K562 (cell line): ENCODE results near the gene RCOR3. TPM values are rescaled to one million over a fixed set of nuclear protein-coding genes. Genes with fewer than 3 reads are reported as not detected.
A peak's percentile ranks its signal among the peaks of the same experiment; 100 is the strongest.

Experiments
- CBFA2T2 ChIP-seq: fragments of 450-650 bp; conservative IDR thresholded peaks from 2 replicates; pipeline ENCODE4 v1.6.1; 2017; ENCODE audit warnings: mild to moderate bottlenecking
- CEBPB ChIP-seq: fragments of 450-650 bp; IDR thresholded peaks from 2 replicates; pipeline ENCODE4 v1.6.1; 2016; ENCODE audit warnings: missing genetic modification characterization, missing compliant biosample characterization
- CREB3 ChIP-seq: fragments of 450-650 bp; conservative IDR thresholded peaks from 2 replicates; pipeline ENCODE4 v1.6.1; 2016; ENCODE audit warnings: missing genetic modification characterization, low read depth, mild to moderate bottlenecking, missing compliant biosample characterization, moderate library complexity
- DPF2 ChIP-seq: fragments of 450-650 bp; IDR thresholded peaks from 2 replicates; pipeline ENCODE4 v1.6.1; 2016
- EHMT2 ChIP-seq: fragments of 450-650 bp; IDR thresholded peaks from 2 replicates; pipeline ENCODE4 v1.6.1; 2018; ENCODE audit warnings: antibody characterized with exemption
- HDGF ChIP-seq: fragments of 450-650 bp; IDR thresholded peaks from 2 replicates; pipeline ENCODE4 v1.6.1; 2016
- HMGN3 ChIP-seq: IDR thresholded peaks from 2 replicates; pipeline ENCODE4 v1.6.1; 2011; ENCODE audit warnings: borderline replicate concordance, low read depth, mild to moderate bottlenecking, mixed read lengths, low read length; ENCODE audit not compliant: insufficient read length; ENCODE audit errors: extremely low read depth
- LARP7 ChIP-seq: fragments of 450-650 bp; IDR thresholded peaks from 2 replicates; pipeline ENCODE4 v1.6.1; 2016
- REST ChIP-seq, 2 experiments: fragments of 450-650 bp; formaldehyde crosslinking in 1 of 2; IDR thresholded peaks; 2 replicates each; pipeline versions ENCODE4 v1.4.0 to v1.6.1; 2014 to 2020; ENCODE audit warnings: mild to moderate bottlenecking in 2 of 2, borderline replicate concordance in 1 of 2, low read depth in 1 of 2
- SRSF7 ChIP-seq: fragments of 200-400 bp; formaldehyde crosslinking; optimal IDR thresholded peaks from 2 replicates; pipeline ENCODE3; 2017; ENCODE audit warnings: mild to moderate bottlenecking, low read depth, low read length
- TFE3 ChIP-seq: fragments of 450-650 bp; formaldehyde crosslinking; IDR thresholded peaks from 2 replicates; pipeline ENCODE4 v1.4.0; 2020; ENCODE audit warnings: mild to moderate bottlenecking, mixed read lengths
- TGIF2 ChIP-seq: sonication (generic); formaldehyde crosslinking; IDR thresholded peaks from 2 replicates; pipeline ENCODE4 v1.8.1; 2022; ENCODE audit warnings: mild to moderate bottlenecking, missing genetic modification reagents, moderate library complexity
- ZFPM2 ChIP-seq: fragments of 250-450 bp; sonication (Bioruptor Pico); IDR thresholded peaks from 2 replicates; pipeline ENCODE4 v1.5.1; 2022; ENCODE audit warnings: mild to moderate bottlenecking
- ZNF197 ChIP-seq: fragments of 200-800 bp; sonication (Bioruptor generic); IDR thresholded peaks from 2 replicates; pipeline ENCODE4 v1.6.1; 2016; ENCODE audit warnings: low read depth, missing genetic modification characterization, missing compliant biosample characterization
- ZNF589 ChIP-seq: fragments of 200-800 bp; sonication (Bioruptor generic); IDR thresholded peaks from 2 replicates; pipeline ENCODE4 v1.6.1; 2016; ENCODE audit warnings: low read depth, missing genetic modification characterization, missing compliant biosample characterization
- ZNF644 ChIP-seq: fragments of 200-800 bp; sonication (Bioruptor generic); IDR thresholded peaks from 2 replicates; pipeline ENCODE4 v1.6.1; 2016; ENCODE audit warnings: low read depth, missing genetic modification characterization, missing compliant biosample characterization
- ZNF668 ChIP-seq: fragments of 250-450 bp; sonication (Bioruptor Pico); IDR thresholded peaks from 2 replicates; pipeline ENCODE4 v1.8.0; 2022; ENCODE audit warnings: mild to moderate bottlenecking, inconsistent platforms
- polyA plus RNA-seq, 8 experiments: library from polyadenylated mRNA; depleted of rRNA in 4 of 8; stranded (reverse) in 5 of 8; unstranded in 3 of 8; fragments of >200 nt; fragmentation: Nextera tagmentation in 2 of 8; fragmentation: Illumina TruSeq in 1 of 8; extraction: Ambion mirVana in 2 of 8; extraction: Trizol in 1 of 8; gene quantifications; 2 replicates each; pipeline versions ENCODE4 v1.2.1 to v1.2.3, GENCODE V29; 2011 to 2014; ENCODE audit warnings: inconsistent platforms in 1 of 8, missing spikeins in 1 of 8
- total RNA-seq, 7 experiments: library from RNA; depleted of rRNA in 6 of 7; stranded (reverse); fragments of >200 nt in 6 of 7; fragmentation: Illumina TruSeq in 2 of 7; extraction: Trizol in 2 of 7; gene quantifications; 2 replicates each; pipeline versions ENCODE4 v1.2.1 to v1.2.3, GENCODE V29; 2011 to 2021; ENCODE audit warnings: low replicate concordance in 1 of 7

The RCOR3 gene
- total and polyA plus RNA-seq, 9 of the 15 experiments (the other 6 are each of a cell fraction or from before 2014, with no cell fraction given) = 9.7 to 42.7 (median 29.5) TPM

GRCh38 chr1:211247921-211248320 lies 11.2 kb upstream of the RCOR3 start (continued):
- TF ChIP-seq REST (IDR thresholded peaks at IDR 0.05; ENCODE audit: borderline replicate concordance) (0 out of 2 replicates have a peak, but pooled peaks have one; percentile 8), REST (CRISPR knock-in tag; IDR thresholded peaks at IDR 0.05; ENCODE audit: low read depth) (no peak), CEBPB (tag) (peak; percentile 79), EHMT2 (peak; percentile 42; the same call in 1 of the 2 replicates), TGIF2 (CRISPR knock-in tag) (no peak), TFE3 (CRISPR knock-in tag) (peak; percentile 96), CREB3 (tag) (no peak), SRSF7 (no peak), CBFA2T2 (peak; percentile 31), ZNF668 (CRISPR knock-in tag) (no peak), HDGF (0 out of 2 replicates have a peak, but pooled peaks have one; percentile 41), ZNF197 (peak; percentile 67; the same call in 1 of the 2 replicates), HMGN3 (no peak), ZNF589 (CRISPR knock-in tag) (0 out of 2 replicates have a peak, but pooled peaks have one; percentile 39), DPF2 (0 out of 2 replicates have a peak, but pooled peaks have one; percentile 20), ZFPM2 (CRISPR knock-in tag) (0 out of 2 replicates have a peak, but pooled peaks have one; percentile 69), ZNF644 (tag) (0 out of 2 replicates have a peak, but pooled peaks have one; percentile 36), LARP7 (no peak)
